ENCODE data around the gene NDUFC2. TPM values are rescaled to one million over a fixed set of nuclear protein-coding genes. Genes with fewer than 3 reads are reported as not detected.
"Not testable (repeated sequence)": the region's sequence is repeated elsewhere in the genome, so short reads cannot be mapped to it uniquely, and the experiment has no call there.

Gene NDUFC2
- total and polyA plus RNA-seq, 8 donors: 53.6 to 336 (median 119) TPM; not detected in 1

- TF ChIP-seq EP300 (IDR thresholded peaks at IDR 0.05) (no peak), POLR2AphosphoS5 (IDR thresholded peaks at IDR 0.05) (no peak), POLR2A (IDR thresholded peaks at IDR 0.05) (no peak)
- TF ChIP-seq, protein P1, sequence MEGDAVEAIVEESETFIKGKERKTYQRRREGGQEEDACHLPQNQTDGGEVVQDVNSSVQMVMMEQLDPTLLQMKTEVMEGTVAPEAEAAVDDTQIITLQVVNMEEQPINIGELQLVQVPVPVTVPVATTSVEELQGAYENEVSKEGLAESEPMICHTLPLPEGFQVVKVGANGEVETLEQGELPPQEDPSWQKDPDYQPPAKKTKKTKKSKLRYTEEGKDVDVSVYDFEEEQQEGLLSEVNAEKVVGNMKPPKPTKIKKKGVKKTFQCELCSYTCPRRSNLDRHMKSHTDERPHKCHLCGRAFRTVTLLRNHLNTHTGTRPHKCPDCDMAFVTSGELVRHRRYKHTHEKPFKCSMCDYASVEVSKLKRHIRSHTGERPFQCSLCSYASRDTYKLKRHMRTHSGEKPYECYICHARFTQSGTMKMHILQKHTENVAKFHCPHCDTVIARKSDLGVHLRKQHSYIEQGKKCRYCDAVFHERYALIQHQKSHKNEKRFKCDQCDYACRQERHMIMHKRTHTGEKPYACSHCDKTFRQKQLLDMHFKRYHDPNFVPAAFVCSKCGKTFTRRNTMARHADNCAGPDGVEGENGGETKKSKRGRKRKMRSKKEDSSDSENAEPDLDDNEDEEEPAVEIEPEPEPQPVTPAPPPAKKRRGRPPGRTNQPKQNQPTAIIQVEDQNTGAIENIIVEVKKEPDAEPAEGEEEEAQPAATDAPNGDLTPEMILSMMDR (IDR thresholded peaks at IDR 0.05): no peak
- Histone ChIP-seq H3K27ac (peak overlapping the region in 2 of 5 donors; percentile 26 to 47), H3K36me3 (no peaks in the 10 kb centered on the region), H3K9me3 (no peaks in the 10 kb centered on the region), H3K4me3 (no peak overlapping the region), H3K27me3 (no peaks in the 10 kb centered on the region), H3K4me1 (peaks cover 0 to 14% (median 7%) of the 10 kb centered on the region in 4 donors)
- intact Hi-C loops (cut with DNase I; ENCODE audit: low total_unique reads): no loop called here
- peak in 1 of 2 donors; percentile 64 for DNase-seq
- WGBS, 5 donors: 41 to 60% (median 59%) methylated on average over 4 of the region's 4 CpGs
Observed at GRCh38 chr11:78061088-78061920, 18.4 kb downstream of the NDUFC2 start.

DNA sequence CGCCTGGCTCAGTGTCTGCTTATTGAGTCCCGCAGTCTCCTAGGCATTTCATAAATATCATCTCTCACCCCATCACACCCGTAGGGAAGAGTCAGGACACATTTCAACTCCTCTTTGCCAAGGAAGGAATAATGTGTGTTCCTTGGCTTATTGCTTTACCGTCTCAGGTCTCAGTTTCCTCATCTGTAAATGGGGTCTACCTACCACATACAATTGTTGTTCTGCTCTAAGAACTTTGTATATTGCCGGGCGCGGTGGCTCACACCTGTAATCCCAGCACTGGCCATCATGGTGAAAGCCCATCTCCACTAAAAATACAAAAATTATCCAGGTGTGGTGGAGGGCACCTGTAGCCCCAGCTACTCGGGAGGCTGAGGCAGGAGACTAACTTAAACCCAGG is 19.1 kb downstream of the NDUFC2 start:
- no peak overlapping the region for H3K27ac ChIP-seq
- no peaks in the 10 kb centered on the region for H3K27me3 ChIP-seq
- intact Hi-C loops (cut with DNase I; ENCODE audit: low total_unique reads): no loop called here

GRCh38 chr11:78059749-78060328 is 19.8 kb downstream of the NDUFC2 start:
- H3K27ac ChIP-seq; H3K4me3 ChIP-seq; H3K36me3 ChIP-seq; H3K27me3 ChIP-seq; H3K9me3 ChIP-seq; DNase-seq; intact Hi-C loops (cut with DNase I; ENCODE audit: low total_unique reads): not testable (repeated sequence)
- WGBS, 5 donors: 92 to 97% (median 95%) methylated on average over 9 of the region's 9 CpGs
- peaks cover 0 to 14% (median 7%) of the 10 kb centered on the region in 4 donors for H3K4me1 ChIP-seq

More for the DNA sequence above, 19.1 kb downstream of the NDUFC2 start:
- WGBS, 5 donors: 91 to 97% (median 95%) methylated on average over 8 of the region's 8 CpGs
- no peaks in the 10 kb centered on the region for H3K9me3 ChIP-seq
- H3K4me1 ChIP-seq: peaks cover 0 to 14% (median 7%) of the 10 kb centered on the region in 4 donors
- H3K4me3 ChIP-seq: no peak overlapping the region
- TF ChIP-seq, protein P1 (IDR thresholded peaks at IDR 0.05): no peak
- TF ChIP-seq EP300 (IDR thresholded peaks at IDR 0.05) (no peak), POLR2AphosphoS5 (IDR thresholded peaks at IDR 0.05) (no peak), POLR2A (IDR thresholded peaks at IDR 0.05) (no peak)
- H3K36me3 ChIP-seq: no peaks in the 10 kb centered on the region
- DNase-seq: no peak

DNA sequence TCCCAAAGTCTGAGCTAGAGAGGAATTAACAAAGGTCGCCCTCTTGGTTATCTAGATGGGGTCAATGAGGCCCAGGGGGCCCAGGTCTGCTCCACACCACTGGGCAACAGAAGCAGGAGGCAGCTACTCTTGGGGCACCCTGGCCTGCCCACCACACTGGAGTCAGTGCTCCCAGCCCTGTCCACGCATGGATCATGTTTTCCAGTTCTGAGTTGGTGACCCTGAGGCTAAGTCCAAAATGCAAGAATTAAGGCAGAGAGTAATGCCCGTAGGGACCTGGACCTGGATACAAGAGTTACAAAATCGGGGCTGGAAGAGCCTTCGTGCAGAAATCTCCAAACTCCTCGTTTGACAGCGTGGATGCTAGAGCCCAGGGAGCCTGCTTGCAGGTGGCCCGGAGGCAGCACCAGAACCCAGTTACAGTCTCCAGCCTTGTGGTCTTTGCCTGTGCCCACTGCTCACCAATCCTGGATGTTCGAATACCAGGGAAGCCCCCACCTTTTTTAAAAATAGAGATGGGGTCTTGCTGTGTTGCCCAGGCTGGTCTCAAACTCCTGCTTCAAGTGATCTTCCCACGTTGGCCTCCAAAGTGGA is 22.1 kb downstream of the NDUFC2 start:
- Histone ChIP-seq H3K27ac (no peak overlapping the region), H3K36me3 (no peaks in the 10 kb centered on the region), H3K4me1 (peaks cover 0 to 14% (median 7%) of the 10 kb centered on the region in 4 donors), H3K4me3 (no peak overlapping the region), H3K27me3 (no peaks in the 10 kb centered on the region), H3K9me3 (no peaks in the 10 kb centered on the region)
- intact Hi-C loops (cut with DNase I; ENCODE audit: low total_unique reads): no loop called here
- WGBS, 5 donors: 82 to 88% (median 83%) methylated on average over 10 of the region's 10 CpGs
- no peak for DNase-seq
- no peak for TF ChIP-seq POLR2AphosphoS5 (IDR thresholded peaks at IDR 0.05)
- TF ChIP-seq POLR2A (IDR thresholded peaks at IDR 0.05): no peak
- TF ChIP-seq, protein P1 (IDR thresholded peaks at IDR 0.05): no peak
- no peak for TF ChIP-seq EP300 (IDR thresholded peaks at IDR 0.05)

Measured in stomach (tissue), 9 donors.